Measurements from ENCODE around the gene CLSTN1. TPM values are rescaled to one million over a fixed set of nuclear protein-coding genes. Genes with fewer than 3 reads are reported as not detected.
A peak's percentile ranks its signal among the peaks of the same experiment; 100 is the strongest.

The CLSTN1 gene
- total RNA-seq, 1 donor from 2014 or later: 48.0 TPM

- H3K4me3 Mint-ChIP-seq: no peak overlapping the region
- intact Hi-C loops (cut with micrococcal nuclease): no loop called here
- peaks cover 2% of the 10 kb centered on the region for H3K27me3 Mint-ChIP-seq (ENCODE audit: insufficient read depth)
- H3K9me3 Mint-ChIP-seq: no peaks in the 10 kb centered on the region
- peaks cover 15% of the 10 kb centered on the region for H3K4me1 Mint-ChIP-seq (ENCODE audit: low read depth)
- peaks cover 6% of the 10 kb centered on the region for H3K36me3 Mint-ChIP-seq (ENCODE audit: low read depth)
- no peak for DNase-seq (ENCODE audit: low spot score)
- H3K27ac Mint-ChIP-seq: no peak overlapping the region
Measured at GRCh38 chr1:9861360-9861759, 37.6 kb upstream of the CLSTN1 start.

DNA sequence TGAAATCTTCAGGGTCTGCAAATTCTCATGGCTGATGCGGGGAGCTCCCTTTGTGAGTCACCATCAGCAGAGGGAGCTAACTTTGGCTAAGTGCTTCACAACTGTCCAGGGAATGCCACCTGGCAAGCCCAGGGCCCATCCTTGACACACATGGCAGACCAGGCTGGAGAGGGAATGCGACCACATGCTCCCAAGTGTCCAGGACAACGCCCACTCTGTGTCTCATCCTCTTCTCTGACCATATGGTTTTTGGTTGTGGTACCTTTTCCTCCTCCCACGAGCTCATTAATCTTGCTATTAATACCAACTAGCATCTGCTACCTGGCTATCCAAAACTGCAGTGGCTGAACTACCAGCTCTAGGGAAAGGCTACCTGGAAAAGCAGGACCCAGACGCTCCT is 37.1 kb upstream of the CLSTN1 start:
- Mint-ChIP-seq H3K4me1 (ENCODE audit: low read depth) (peaks cover 15% of the 10 kb centered on the region), H3K4me3 (no peak overlapping the region), H3K27me3 (ENCODE audit: insufficient read depth) (peaks cover 2% of the 10 kb centered on the region), H3K9me3 (no peaks in the 10 kb centered on the region), H3K27ac (no peak overlapping the region), H3K36me3 (ENCODE audit: low read depth) (peaks cover 6% of the 10 kb centered on the region)
- intact Hi-C loops (cut with micrococcal nuclease): no loop called here
- no peak for DNase-seq (ENCODE audit: low spot score)

GRCh38 chr1:9859281-9860014 is 35.7 kb upstream of the CLSTN1 start:
- Mint-ChIP-seq H3K9me3 (peaks cover under 1% of the 10 kb centered on the region), H3K27ac (no peak overlapping the region), H3K36me3 (ENCODE audit: low read depth) (peaks cover 6% of the 10 kb centered on the region), H3K4me1 (ENCODE audit: low read depth) (peaks cover 15% of the 10 kb centered on the region), H3K27me3 (ENCODE audit: insufficient read depth) (peaks cover 2% of the 10 kb centered on the region), H3K4me3 (no peak overlapping the region)
- DNase-seq (ENCODE audit: low spot score): no peak
- intact Hi-C loops (cut with micrococcal nuclease): no loop called here

GRCh38 chr1:9858293-9859035 is 34.7 kb upstream of the CLSTN1 start:
- Mint-ChIP-seq H3K4me3 (no peak overlapping the region), H3K9me3 (peaks cover 8% of the 10 kb centered on the region), H3K27ac (no peak overlapping the region), H3K36me3 (ENCODE audit: low read depth) (peaks cover 10% of the 10 kb centered on the region), H3K27me3 (ENCODE audit: insufficient read depth) (peaks cover 5% of the 10 kb centered on the region), H3K4me1 (ENCODE audit: low read depth) (peaks cover 15% of the 10 kb centered on the region)
- no peak for DNase-seq (ENCODE audit: low spot score)
- intact Hi-C loops (cut with micrococcal nuclease): no loop called here

DNA sequence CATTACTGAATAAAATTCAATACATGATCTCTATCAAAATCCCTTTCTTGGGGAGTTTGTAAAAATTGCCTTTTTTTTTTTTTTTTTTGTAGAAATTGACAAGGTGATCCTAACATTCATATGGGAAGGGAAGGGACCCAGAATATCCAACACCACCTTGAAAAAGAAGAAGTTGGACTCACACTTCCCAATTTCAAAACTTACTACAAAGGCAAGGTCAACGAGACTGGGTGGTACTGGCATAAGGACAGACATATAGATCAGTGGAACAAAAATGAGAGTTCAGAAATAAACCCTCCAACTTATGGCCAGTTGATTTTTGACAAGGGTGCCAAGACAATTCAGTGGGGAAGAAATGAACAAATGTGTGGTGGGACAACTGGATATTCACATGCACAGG is 31.4 kb upstream of the CLSTN1 start:
- H3K27ac Mint-ChIP-seq: no peak overlapping the region
- H3K36me3 Mint-ChIP-seq (ENCODE audit: low read depth): peaks cover 10% of the 10 kb centered on the region
- no peak overlapping the region for H3K4me3 Mint-ChIP-seq
- intact Hi-C loops (cut with micrococcal nuclease): no loop called here
- H3K4me1 Mint-ChIP-seq (ENCODE audit: low read depth): peaks cover 20% of the 10 kb centered on the region
- no peak for DNase-seq (ENCODE audit: low spot score)
- peaks cover 10% of the 10 kb centered on the region for H3K9me3 Mint-ChIP-seq
- peaks cover 8% of the 10 kb centered on the region for H3K27me3 Mint-ChIP-seq (ENCODE audit: insufficient read depth)

DNA sequence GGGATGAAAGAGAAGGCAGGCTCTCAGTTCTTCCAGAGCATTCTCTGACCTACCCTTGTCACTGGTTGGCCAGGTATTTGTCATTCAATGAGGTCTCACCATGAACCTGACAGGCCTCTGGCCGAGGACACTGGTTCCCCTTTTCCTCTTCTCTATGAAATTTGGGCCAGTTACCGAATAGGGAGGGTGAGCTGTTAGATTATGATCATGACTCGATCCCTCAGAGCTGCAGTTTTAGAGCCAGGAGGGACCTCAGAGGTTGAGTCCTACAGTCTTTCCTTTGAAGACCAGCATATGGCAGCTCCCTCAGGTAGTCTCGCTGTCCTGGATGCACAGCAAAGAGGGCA is 29.5 kb upstream of the CLSTN1 start:
- intact Hi-C loops (cut with micrococcal nuclease): no loop called here
- H3K9me3 Mint-ChIP-seq: peaks cover 10% of the 10 kb centered on the region
- peaks cover 9% of the 10 kb centered on the region for H3K4me1 Mint-ChIP-seq (ENCODE audit: low read depth)
- DNase-seq (ENCODE audit: low spot score): no peak
- no peak overlapping the region for H3K27ac Mint-ChIP-seq
- peaks cover 6% of the 10 kb centered on the region for H3K36me3 Mint-ChIP-seq (ENCODE audit: low read depth)
- no peak overlapping the region for H3K4me3 Mint-ChIP-seq
- H3K27me3 Mint-ChIP-seq (ENCODE audit: insufficient read depth): peaks cover 8% of the 10 kb centered on the region

GRCh38 chr1:9852410-9853248 is 28.9 kb upstream of the CLSTN1 start:
- H3K27ac Mint-ChIP-seq: no peak overlapping the region
- peaks cover 8% of the 10 kb centered on the region for H3K27me3 Mint-ChIP-seq (ENCODE audit: insufficient read depth)
- H3K4me1 Mint-ChIP-seq (ENCODE audit: low read depth): peaks cover 5% of the 10 kb centered on the region
- no peak overlapping the region for H3K4me3 Mint-ChIP-seq
- DNase-seq (ENCODE audit: low spot score): no peak
- peaks cover 10% of the 10 kb centered on the region for H3K9me3 Mint-ChIP-seq
- H3K36me3 Mint-ChIP-seq (ENCODE audit: low read depth): peaks cover 3% of the 10 kb centered on the region
- intact Hi-C loops (cut with micrococcal nuclease): no loop called here

- Mint-ChIP-seq H3K27me3 (ENCODE audit: insufficient read depth) (peaks cover 8% of the 10 kb centered on the region), H3K36me3 (ENCODE audit: low read depth) (peaks cover 3% of the 10 kb centered on the region), H3K9me3 (peaks cover 10% of the 10 kb centered on the region), H3K27ac (no peak overlapping the region), H3K4me1 (ENCODE audit: low read depth) (peaks cover 5% of the 10 kb centered on the region), H3K4me3 (no peak overlapping the region)
- intact Hi-C loops (cut with micrococcal nuclease): no loop called here
- no peak for DNase-seq (ENCODE audit: low spot score)
Measured at GRCh38 chr1:9852004-9852403, 28.2 kb upstream of the CLSTN1 start.

DNA sequence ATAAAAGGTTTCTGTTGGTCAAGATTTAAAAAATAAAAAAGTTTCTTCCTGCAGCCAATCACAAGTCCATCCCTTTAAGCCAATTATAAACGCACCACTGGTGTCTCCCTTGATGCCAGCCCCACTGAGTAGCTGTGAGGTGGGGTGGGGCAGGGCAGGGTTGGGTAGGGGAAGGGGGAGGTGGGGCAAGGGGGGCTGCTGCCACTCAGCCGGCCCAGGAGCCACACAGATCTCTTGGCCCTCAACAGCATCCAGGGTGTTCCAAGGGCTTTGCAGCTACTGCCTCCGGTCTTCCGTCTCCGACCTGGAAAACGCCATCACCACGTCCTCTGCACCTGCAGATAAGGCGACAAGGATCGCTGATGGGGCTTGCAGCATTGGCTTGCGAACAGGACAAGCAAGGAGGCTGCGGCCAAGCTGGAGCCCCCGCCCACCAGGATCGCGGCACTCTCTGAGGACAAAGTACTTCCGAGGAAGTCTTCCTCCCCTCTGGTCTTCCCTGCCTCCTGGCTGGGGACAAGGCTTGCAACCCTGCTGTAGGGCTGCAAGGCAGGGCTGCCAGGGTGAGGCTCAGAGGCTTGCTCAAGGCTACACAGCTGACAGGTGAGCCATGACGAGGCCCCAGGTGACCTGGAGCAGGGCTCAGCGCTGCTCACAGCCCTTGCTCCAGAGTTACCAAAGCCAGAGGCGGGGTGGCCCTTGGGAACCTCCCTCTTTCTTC is 26.8 kb upstream of the CLSTN1 start:
- no peak for DNase-seq (ENCODE audit: low spot score)
- Mint-ChIP-seq H3K4me1 (ENCODE audit: low read depth) (peaks cover 5% of the 10 kb centered on the region), H3K9me3 (peaks cover 10% of the 10 kb centered on the region), H3K4me3 (peak overlapping the region; percentile 69), H3K36me3 (ENCODE audit: low read depth) (peaks cover 3% of the 10 kb centered on the region), H3K27me3 (ENCODE audit: insufficient read depth) (peaks cover 8% of the 10 kb centered on the region), H3K27ac (no peak overlapping the region)
- intact Hi-C loops (cut with micrococcal nuclease): no loop called here

DNA sequence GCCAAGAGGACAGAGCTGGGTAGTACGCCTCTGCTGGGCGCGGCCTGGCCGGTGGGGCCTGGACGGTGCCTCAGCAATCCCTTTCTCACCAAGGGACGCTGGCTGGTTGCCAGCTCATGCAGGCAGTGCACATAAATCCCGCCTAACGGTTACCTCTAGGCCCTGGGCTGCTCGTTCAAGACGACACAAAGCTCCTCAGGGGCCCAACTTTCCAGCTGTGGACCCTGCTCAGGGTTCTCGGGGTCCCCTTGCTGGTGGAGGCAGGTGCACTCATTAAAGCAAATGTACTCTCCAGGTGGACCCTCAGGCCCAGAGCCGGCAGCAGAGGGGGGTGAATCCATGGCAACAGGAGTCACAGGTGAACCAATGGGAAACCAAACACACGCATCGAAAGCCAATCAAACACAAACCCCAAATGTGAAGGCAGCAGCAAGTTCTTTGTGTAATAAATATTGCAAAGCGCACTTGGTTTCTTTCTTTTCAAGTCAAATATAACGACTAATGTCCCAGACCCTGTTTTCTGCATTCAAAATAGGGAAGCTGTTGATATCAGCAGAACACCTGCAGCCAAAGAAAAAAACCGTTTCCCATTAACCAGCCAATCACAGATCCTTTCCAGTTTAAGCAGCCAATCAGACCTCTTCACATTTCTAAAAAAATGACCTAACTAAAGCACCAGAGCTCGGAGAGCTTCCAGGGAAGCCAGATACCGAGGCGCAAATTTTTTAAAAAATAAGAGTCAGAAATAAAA is 26.1 kb upstream of the CLSTN1 start:
- DNase-seq (ENCODE audit: low spot score): no peak
- intact Hi-C loops (cut with micrococcal nuclease): no loop called here
- peaks cover 5% of the 10 kb centered on the region for H3K4me1 Mint-ChIP-seq (ENCODE audit: low read depth)
- peak overlapping the region; percentile 20 for H3K4me3 Mint-ChIP-seq
- H3K27me3 Mint-ChIP-seq (ENCODE audit: insufficient read depth): peaks cover 12% of the 10 kb centered on the region
- H3K36me3 Mint-ChIP-seq (ENCODE audit: low read depth): peaks cover 3% of the 10 kb centered on the region
- no peak overlapping the region for H3K27ac Mint-ChIP-seq
- peaks cover 10% of the 10 kb centered on the region for H3K9me3 Mint-ChIP-seq

DNA sequence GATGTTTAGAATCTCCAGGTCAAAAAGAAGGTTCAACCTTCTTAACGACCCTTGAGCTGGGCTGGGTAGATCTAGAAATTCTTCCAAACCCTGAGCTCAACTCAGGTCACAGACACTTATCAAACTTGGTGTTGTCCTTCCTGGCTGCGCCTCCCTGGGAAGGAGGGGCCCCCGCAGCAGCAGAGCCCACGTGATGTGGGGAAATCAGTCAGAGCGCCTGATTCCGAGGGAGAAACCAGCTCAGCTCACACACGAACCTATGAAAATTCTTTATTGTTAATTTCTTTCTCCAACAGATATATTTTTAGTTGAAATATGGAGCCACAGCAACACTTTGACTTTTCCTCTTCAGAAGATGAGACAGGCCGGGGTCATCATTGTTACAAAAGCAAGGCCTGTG is 24.3 kb upstream of the CLSTN1 start:
- Mint-ChIP-seq H3K27ac (no peak overlapping the region), H3K4me3 (no peak overlapping the region), H3K27me3 (ENCODE audit: insufficient read depth) (peaks cover 11% of the 10 kb centered on the region), H3K36me3 (ENCODE audit: low read depth) (no peaks in the 10 kb centered on the region), H3K4me1 (ENCODE audit: low read depth) (peaks cover 5% of the 10 kb centered on the region), H3K9me3 (no peaks in the 10 kb centered on the region)
- intact Hi-C loops (cut with micrococcal nuclease): no loop called here
- no peak for DNase-seq (ENCODE audit: low spot score)

- H3K27me3 Mint-ChIP-seq (ENCODE audit: insufficient read depth): peaks cover 11% of the 10 kb centered on the region
- intact Hi-C loops (cut with micrococcal nuclease): no loop called here
- H3K4me3 Mint-ChIP-seq: no peak overlapping the region
- DNase-seq (ENCODE audit: low spot score): no peak
- no peaks in the 10 kb centered on the region for H3K36me3 Mint-ChIP-seq (ENCODE audit: low read depth)
- peaks cover 5% of the 10 kb centered on the region for H3K4me1 Mint-ChIP-seq (ENCODE audit: low read depth)
- no peaks in the 10 kb centered on the region for H3K9me3 Mint-ChIP-seq
- H3K27ac Mint-ChIP-seq: no peak overlapping the region
Measured at GRCh38 chr1:9847269-9847668, 23.5 kb upstream of the CLSTN1 start.

Measured in activated T-helper 1 cell treated with anti-CD3 and anti-CD28 coated beads, Interleukin-12 subunit alpha, Interleukin-12 subunit beta, Interleukin-2, Interleukin-4 antibody, amounts not matched to agents 30 ng/mL and 10 ng/mL and 1 ng/mL, durations not matched to agents 14 hours and 24 hours and 36 hours (primary cell).